Bronchial epithelial cell (primary cell): ENCODE measurements around the gene KIF9. TPM values are rescaled to one million over a fixed set of nuclear protein-coding genes. Genes with fewer than 3 reads are reported as not detected.

Experiments
- DNase-seq: peaks from one replicate; pipeline ENCODE4 v3.0.0-alpha.2; 2010; ENCODE audit warnings: low read depth
- FAIRE-seq: peaks from 2 replicates; lab custom pipeline; 2011; peaks lifted over from hg19 to GRCh38; lab: Jason Lieb, UNC
- H3K27me3 ChIP-seq: 2 replicates; pipeline ENCODE4 v1.5.1; 2011; ENCODE audit warnings: low read length; ENCODE audit not compliant: control insufficient read depth, insufficient read depth
- H3K36me3 ChIP-seq: 2 replicates; pipeline ENCODE4 v1.5.1; 2011; ENCODE audit warnings: low read length; ENCODE audit not compliant: control insufficient read depth, insufficient read depth
- H3K4me3 ChIP-seq: 2 replicates; pipeline ENCODE4 v1.5.1; 2011; ENCODE audit warnings: mild to moderate bottlenecking, low read depth, low read length, control low read depth
- total RNA-seq: library from RNA; depleted of rRNA; stranded (reverse); fragments of >200 nt; gene quantifications from 2 replicates; pipeline ENCODE4 v1.2.1, GENCODE V29; 2014
- TF ChIP-seq, protein P1 (sequence below): IDR thresholded peaks from 2 replicates; pipeline ENCODE4 v1.5.1; 2011; ENCODE audit warnings: mild to moderate bottlenecking, moderate library complexity, low read length, control low read depth, inconsistent platforms; ENCODE audit not compliant: insufficient read depth, severe bottlenecking

Gene KIF9
- total RNA-seq, 1 donor from 2014 or later, result 2.1 TPM

DNA sequence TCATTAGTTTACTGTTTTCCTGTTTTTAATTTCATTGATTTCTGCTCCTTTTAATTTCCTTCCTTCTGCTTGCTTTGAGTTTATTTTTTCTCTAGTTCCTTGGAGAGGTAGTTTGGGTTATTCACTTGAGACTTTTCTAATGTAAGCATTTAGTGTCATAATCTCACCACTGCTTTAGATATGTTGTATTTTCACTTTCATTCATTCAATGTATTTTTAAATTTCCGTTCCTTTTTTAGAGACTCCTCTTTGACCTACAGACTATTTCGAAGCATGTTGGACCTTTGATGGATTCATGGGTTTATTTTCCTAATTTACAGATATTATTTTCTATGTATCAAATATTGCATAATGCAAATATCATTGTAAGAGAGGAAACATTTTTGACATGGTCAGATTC, 23.4 kb upstream of the KIF9 start:
- Histone ChIP-seq H3K36me3 (peaks cover 2% of the 10 kb centered on the region), H3K27me3 (no peaks in the 10 kb centered on the region), H3K4me3 (no peak overlapping the region)
- FAIRE-seq, result no peak
- no peak for DNase-seq
- TF ChIP-seq, protein P1, sequence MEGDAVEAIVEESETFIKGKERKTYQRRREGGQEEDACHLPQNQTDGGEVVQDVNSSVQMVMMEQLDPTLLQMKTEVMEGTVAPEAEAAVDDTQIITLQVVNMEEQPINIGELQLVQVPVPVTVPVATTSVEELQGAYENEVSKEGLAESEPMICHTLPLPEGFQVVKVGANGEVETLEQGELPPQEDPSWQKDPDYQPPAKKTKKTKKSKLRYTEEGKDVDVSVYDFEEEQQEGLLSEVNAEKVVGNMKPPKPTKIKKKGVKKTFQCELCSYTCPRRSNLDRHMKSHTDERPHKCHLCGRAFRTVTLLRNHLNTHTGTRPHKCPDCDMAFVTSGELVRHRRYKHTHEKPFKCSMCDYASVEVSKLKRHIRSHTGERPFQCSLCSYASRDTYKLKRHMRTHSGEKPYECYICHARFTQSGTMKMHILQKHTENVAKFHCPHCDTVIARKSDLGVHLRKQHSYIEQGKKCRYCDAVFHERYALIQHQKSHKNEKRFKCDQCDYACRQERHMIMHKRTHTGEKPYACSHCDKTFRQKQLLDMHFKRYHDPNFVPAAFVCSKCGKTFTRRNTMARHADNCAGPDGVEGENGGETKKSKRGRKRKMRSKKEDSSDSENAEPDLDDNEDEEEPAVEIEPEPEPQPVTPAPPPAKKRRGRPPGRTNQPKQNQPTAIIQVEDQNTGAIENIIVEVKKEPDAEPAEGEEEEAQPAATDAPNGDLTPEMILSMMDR, result no peak

DNA sequence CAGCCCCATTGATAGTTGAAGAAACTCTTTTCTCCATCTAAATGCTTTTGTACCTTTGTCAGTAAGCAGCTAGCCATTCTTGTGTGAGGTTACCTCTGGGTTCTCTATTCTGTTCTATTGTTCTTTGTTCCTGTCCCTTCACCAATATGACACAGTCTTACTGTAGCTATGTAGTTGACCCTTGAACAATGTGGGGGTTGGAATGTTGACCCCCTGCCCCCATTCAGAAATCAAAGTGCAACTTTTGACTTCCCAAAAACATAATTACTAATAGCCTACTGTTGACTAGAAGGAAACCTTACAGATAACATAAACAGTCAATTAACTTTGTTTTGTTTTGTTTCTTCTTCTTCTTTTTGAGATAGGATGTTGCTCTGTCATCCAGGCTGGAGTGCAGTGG, 18.9 kb upstream of the KIF9 start:
- FAIRE-seq (no peak), DNase-seq (no peak)
- Histone ChIP-seq H3K36me3 (peaks cover 2% of the 10 kb centered on the region), H3K4me3 (no peak overlapping the region), H3K27me3 (no peaks in the 10 kb centered on the region)
- TF ChIP-seq, protein P1, result no peak

DNA sequence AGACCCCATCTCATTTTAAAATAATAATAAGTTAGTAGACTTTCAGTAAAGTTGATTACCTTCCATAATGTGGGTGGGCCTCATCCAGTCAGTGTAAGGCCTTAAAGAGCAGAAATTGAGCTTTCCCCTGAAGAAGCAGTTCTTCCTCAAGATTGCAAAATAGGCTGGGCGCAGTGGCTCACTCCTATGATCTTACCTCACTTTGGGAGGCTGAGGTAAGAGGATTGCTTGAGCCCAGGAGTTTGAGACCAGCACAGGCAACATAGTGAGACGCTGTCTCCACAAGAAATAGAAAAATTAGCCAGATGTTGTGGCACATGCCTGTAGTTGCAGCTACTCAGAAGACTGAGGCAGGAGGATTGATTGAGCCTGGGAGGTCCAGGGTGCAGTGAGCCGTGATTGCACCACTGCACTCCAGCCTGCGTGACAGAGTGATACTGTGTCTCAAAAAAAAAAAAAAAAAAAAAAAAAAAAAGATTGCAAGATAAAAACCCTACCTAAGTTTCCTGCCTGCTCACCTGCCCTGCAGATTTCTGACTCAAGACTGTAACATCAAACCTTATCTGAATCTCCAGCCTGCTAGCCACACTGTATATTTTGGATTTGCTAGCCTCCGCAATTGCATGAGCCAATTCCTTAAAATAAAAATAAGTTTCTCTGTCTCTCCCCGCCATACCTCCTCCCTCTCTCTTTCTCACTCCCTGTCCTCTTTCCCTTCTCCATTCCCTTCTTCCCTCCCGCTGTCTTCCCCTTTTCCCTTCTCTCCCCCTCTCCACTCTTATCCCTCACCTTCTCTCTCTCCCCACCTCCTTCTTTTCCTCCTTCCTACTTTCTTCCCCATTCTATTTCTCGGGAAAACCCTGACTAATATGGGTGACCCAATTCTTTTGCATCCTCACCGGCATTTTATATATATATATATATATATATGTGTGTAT, 17.1 kb upstream of the KIF9 start:
- H3K4me3 ChIP-seq, result no peak overlapping the region
- FAIRE-seq, result no peak
- no peaks in the 10 kb centered on the region for H3K27me3 ChIP-seq
- TF ChIP-seq, protein P1, result no peak
- H3K36me3 ChIP-seq, result peaks cover 2% of the 10 kb centered on the region
- no peak for DNase-seq

DNA sequence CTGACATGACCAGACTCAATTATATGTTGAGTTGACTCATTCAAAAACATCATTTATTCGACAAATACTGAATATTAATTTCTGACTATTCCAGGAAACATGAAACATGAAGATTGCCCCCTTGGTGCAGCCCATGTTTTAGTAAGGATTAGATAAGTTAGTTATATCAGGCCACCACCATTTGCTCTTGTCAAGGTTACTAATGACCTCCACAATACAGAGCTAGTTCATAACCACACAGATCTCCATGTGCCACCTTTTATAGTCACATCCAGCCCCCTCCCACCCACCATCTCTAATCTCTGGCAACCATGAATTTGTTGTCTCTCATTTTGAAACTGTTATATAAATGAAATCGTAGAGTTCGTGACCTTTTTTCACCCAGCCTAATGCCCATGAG, 15.8 kb upstream of the KIF9 start:
- Histone ChIP-seq H3K4me3 (no peak overlapping the region), H3K27me3 (no peaks in the 10 kb centered on the region), H3K36me3 (peaks cover 2% of the 10 kb centered on the region)
- TF ChIP-seq, protein P1, result no peak
- DNase-seq (no peak), FAIRE-seq (no peak)

DNA sequence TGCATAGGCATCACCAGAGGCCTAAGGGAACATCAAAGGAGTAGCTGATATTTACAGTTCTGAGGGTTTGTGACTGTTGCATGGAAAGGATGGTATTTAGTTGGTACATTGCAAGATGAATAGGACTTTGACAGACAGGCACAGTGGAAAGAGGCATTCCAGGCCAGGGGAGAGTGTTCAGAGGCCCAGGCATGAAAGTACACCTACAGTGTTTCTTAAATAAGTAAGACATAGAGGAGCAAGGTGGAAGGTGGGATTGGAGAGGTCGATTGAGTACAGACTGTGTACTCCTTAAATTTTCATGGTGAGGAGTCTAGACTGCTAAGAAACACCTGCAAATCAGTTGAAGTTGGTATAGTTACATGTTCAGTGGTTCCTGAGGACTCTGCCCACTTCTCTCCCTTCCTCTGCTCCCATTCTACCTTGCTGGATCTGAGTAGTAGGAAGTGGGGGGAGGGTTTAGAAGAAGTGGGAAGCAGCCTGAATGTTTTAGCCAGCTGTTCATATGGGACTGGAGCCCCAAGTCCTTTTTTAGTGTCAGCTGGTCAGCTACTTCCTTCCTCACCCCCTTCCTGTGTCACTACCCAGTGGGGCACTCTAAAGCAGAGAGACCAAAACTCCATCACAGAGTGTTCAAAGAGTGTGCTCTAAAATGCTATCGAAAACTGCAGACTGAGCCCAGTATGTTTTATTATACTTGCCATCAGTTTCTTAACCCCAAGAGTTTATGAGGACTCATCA, 14.1 kb upstream of the KIF9 start:
- TF ChIP-seq, protein P1, result no peak
- H3K27me3 ChIP-seq, result no peaks in the 10 kb centered on the region
- H3K4me3 ChIP-seq, result no peak overlapping the region
- no peaks in the 10 kb centered on the region for H3K36me3 ChIP-seq
- no peak for DNase-seq
- no peak for FAIRE-seq
